ENCODE results near the gene CNTROB. TPM values are rescaled to one million over a fixed set of nuclear protein-coding genes. Genes with fewer than 3 reads are reported as not detected.

CNTROB gene
- total and polyA plus RNA-seq, 2 donors (not counting 1 experiment from before 2014, with no cell fraction given) = 23.1 to 34.8 TPM

- POLR2A ChIA-PET = no interaction called here
- CTCF ChIA-PET = interaction anchor here (0.9 kb wide), 1 partner anchor 19 kb away, joined by 4 read pairs; no protein-coding TSS in a partner anchor
- no peak overlapping the region for H3K4me3 Mint-ChIP-seq
Measured at GRCh38 chr17:7969433-7969832, 37.4 kb downstream of the CNTROB start.

GRCh38 chr17:7971651-7972050 is 39.6 kb downstream of the CNTROB start:
- no peak overlapping the region for H3K4me3 ChIP-seq (ENCODE audit: control extremely low read depth in 1 of 5, extremely low read depth in 1 of 5, insufficient read depth in 1 of 5, low read depth in 2 of 5, low read length in 4 of 5)
- Mint-ChIP-seq H3K27ac (no peak overlapping the region), H3K27me3 (peaks cover 1% of the 10 kb centered on the region), H3K4me3 (no peak overlapping the region), H3K9me3 (ENCODE audit: insufficient read depth) (peaks cover 6% of the 10 kb centered on the region), H3K4me1 (no peaks in the 10 kb centered on the region)
- POLR2A ChIA-PET = no interaction called here
- peaks cover 0 to 11% (median 0%) of the 10 kb centered on the region in 4 experiments for H3K27me3 ChIP-seq (replicated peaks in 1 of 4; ENCODE audit: control extremely low read depth in 1 of 4, control insufficient read depth in 3 of 4, insufficient read depth in 4 of 4, low read length in 3 of 4)
- no peaks in the 10 kb centered on the region for H3K4me1 ChIP-seq (ENCODE audit: control insufficient read depth in 2 of 2, insufficient read depth in 2 of 2, low read length in 2 of 2)
- no peak overlapping the region for H3K9ac ChIP-seq (ENCODE audit: low read length)
- ATAC-seq (ENCODE audit: low read depth) (no peak), DNase-seq (no peak)
- WGBS (ENCODE audit: insufficient coverage) = 90% methylated on average over 4 of the region's 4 CpGs
- CTCF ChIA-PET = interaction anchor here (1.1 to 1.4 kb wide), 2 partner anchors 14 to 51 kb away, joined by 3 to 4 read pairs; no protein-coding TSS in a partner anchor
- intact Hi-C loops (cut with micrococcal nuclease) = no loop called here
- no peak overlapping the region for H3K4me2 ChIP-seq (replicated peaks; ENCODE audit: low read depth, low read length, poor library complexity, severe bottlenecking)
- no peak overlapping the region for H2AFZ ChIP-seq (ENCODE audit: insufficient read depth, low read depth, low read length, poor library complexity, severe bottlenecking)
- H3K36me3 ChIP-seq (replicated peaks in 1 of 2; ENCODE audit: control extremely low read depth in 1 of 2, control insufficient read depth in 1 of 2, extremely low read depth in 1 of 2, insufficient read depth in 2 of 2, low read length in 1 of 2) = no peaks in the 10 kb centered on the region
- H3K9me3 ChIP-seq (ENCODE audit: control extremely low read depth in 1 of 3, control insufficient read depth in 2 of 3, insufficient read depth in 1 of 3, low read length in 2 of 3) = peaks cover 2 to 25% (median 21%) of the 10 kb centered on the region in 3 donors
- no peaks in the 10 kb centered on the region for H3K79me2 ChIP-seq (ENCODE audit: control insufficient read depth, insufficient read depth, low read length)
- TF ChIP-seq CTCF (IDR thresholded peaks at IDR 0.05) = no peak
- no peak for TF ChIP-seq EZH2 (IDR thresholded peaks at IDR 0.05; ENCODE audit: borderline replicate concordance, insufficient read depth, low read depth, low read length, poor library complexity, severe bottlenecking)
- no peaks in the 10 kb centered on the region for H4K20me1 ChIP-seq (ENCODE audit: control insufficient read depth, insufficient read depth, low read length, poor library complexity, severe bottlenecking)
- H3K27ac ChIP-seq (ENCODE audit: low read length in 2 of 2) = no peak overlapping the region

More at GRCh38 chr17:7969433-7969832, 37.4 kb downstream of the CNTROB start:
- no peaks in the 10 kb centered on the region for H3K4me1 Mint-ChIP-seq
- ATAC-seq (ENCODE audit: low read depth) = no peak
- H3K27ac Mint-ChIP-seq = no peak overlapping the region
- Histone ChIP-seq H3K27ac (ENCODE audit: low read length in 2 of 2) (no peak overlapping the region), H3K9me3 (ENCODE audit: control extremely low read depth in 1 of 3, control insufficient read depth in 2 of 3, insufficient read depth in 1 of 3, low read length in 2 of 3) (peaks cover 2 to 12% (median 3%) of the 10 kb centered on the region in 3 donors), H3K4me3 (ENCODE audit: control extremely low read depth in 1 of 5, extremely low read depth in 1 of 5, insufficient read depth in 1 of 5, low read depth in 2 of 5, low read length in 4 of 5) (no peak overlapping the region), H3K36me3 (replicated peaks in 1 of 2; ENCODE audit: control extremely low read depth in 1 of 2, control insufficient read depth in 1 of 2, extremely low read depth in 1 of 2, insufficient read depth in 2 of 2, low read length in 1 of 2) (no peaks in the 10 kb centered on the region), H4K20me1 (ENCODE audit: control insufficient read depth, insufficient read depth, low read length, poor library complexity, severe bottlenecking) (no peaks in the 10 kb centered on the region), H2AFZ (ENCODE audit: insufficient read depth, low read depth, low read length, poor library complexity, severe bottlenecking) (no peak overlapping the region), H3K27me3 (replicated peaks in 1 of 4; ENCODE audit: control extremely low read depth in 1 of 4, control insufficient read depth in 3 of 4, insufficient read depth in 4 of 4, low read length in 3 of 4) (peaks cover 0 to 11% (median 0%) of the 10 kb centered on the region in 4 experiments), H3K79me2 (ENCODE audit: control insufficient read depth, insufficient read depth, low read length) (no peaks in the 10 kb centered on the region), H3K4me2 (replicated peaks; ENCODE audit: low read depth, low read length, poor library complexity, severe bottlenecking) (no peak overlapping the region), H3K9ac (ENCODE audit: low read length) (no peak overlapping the region), H3K4me1 (ENCODE audit: control insufficient read depth in 2 of 2, insufficient read depth in 2 of 2, low read length in 2 of 2) (no peaks in the 10 kb centered on the region)
- intact Hi-C loops (cut with micrococcal nuclease) = no loop called here
- no peak for DNase-seq
- H3K27me3 Mint-ChIP-seq = no peaks in the 10 kb centered on the region
- peaks cover 2% of the 10 kb centered on the region for H3K9me3 Mint-ChIP-seq (ENCODE audit: insufficient read depth)
- TF ChIP-seq EZH2 (IDR thresholded peaks at IDR 0.05; ENCODE audit: borderline replicate concordance, insufficient read depth, low read depth, low read length, poor library complexity, severe bottlenecking) (no peak), CTCF (IDR thresholded peaks at IDR 0.05) (no peak)
- WGBS (ENCODE audit: insufficient coverage) = 86% methylated on average over 5 of the region's 6 CpGs
